Ovary (tissue), 3 donors: ENCODE data around the gene XPO1.

Source experiments
- POLR2A ChIP-seq: fragments of 450-650 bp; IDR thresholded peaks from one replicate; pipeline ENCODE4 v1.6.1; 2017; ENCODE audit warnings: antibody characterized with exemption, mild to moderate bottlenecking, moderate library complexity
- TF ChIP-seq, protein P1 (sequence below), 3 donors: fragments of 450-650 bp in 2 of 3; fragments of 200-600 bp in 1 of 3; IDR thresholded peaks; one replicate each; pipeline versions ENCODE4 v1.5.1 to v1.8.0; 2016 to 2022; ENCODE audit warnings: antibody characterized with exemption in 3 of 3, mild to moderate bottlenecking in 1 of 3
- donor health status: DM: no; HTN: no; CAD: no.

GRCh38 chr2:61443342-61444041 is 94.7 kb downstream of the XPO1 start:
- TF ChIP-seq, protein P1, sequence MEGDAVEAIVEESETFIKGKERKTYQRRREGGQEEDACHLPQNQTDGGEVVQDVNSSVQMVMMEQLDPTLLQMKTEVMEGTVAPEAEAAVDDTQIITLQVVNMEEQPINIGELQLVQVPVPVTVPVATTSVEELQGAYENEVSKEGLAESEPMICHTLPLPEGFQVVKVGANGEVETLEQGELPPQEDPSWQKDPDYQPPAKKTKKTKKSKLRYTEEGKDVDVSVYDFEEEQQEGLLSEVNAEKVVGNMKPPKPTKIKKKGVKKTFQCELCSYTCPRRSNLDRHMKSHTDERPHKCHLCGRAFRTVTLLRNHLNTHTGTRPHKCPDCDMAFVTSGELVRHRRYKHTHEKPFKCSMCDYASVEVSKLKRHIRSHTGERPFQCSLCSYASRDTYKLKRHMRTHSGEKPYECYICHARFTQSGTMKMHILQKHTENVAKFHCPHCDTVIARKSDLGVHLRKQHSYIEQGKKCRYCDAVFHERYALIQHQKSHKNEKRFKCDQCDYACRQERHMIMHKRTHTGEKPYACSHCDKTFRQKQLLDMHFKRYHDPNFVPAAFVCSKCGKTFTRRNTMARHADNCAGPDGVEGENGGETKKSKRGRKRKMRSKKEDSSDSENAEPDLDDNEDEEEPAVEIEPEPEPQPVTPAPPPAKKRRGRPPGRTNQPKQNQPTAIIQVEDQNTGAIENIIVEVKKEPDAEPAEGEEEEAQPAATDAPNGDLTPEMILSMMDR (IDR thresholded peaks at IDR 0.05) = no peak
- no peak for TF ChIP-seq POLR2A
